HG03457 (cell line): ENCODE measurements around the gene GFOD2.

Experiments used
- ATAC-seq: cut with Tn5 transposase; IDR thresholded peaks from one replicate; pipeline ENCODE4 v1.9.1; 2021; ENCODE audit warnings: moderate number of reproducible peaks; ENCODE audit not compliant: unreplicated experiment

Gene GFOD2

DNA sequence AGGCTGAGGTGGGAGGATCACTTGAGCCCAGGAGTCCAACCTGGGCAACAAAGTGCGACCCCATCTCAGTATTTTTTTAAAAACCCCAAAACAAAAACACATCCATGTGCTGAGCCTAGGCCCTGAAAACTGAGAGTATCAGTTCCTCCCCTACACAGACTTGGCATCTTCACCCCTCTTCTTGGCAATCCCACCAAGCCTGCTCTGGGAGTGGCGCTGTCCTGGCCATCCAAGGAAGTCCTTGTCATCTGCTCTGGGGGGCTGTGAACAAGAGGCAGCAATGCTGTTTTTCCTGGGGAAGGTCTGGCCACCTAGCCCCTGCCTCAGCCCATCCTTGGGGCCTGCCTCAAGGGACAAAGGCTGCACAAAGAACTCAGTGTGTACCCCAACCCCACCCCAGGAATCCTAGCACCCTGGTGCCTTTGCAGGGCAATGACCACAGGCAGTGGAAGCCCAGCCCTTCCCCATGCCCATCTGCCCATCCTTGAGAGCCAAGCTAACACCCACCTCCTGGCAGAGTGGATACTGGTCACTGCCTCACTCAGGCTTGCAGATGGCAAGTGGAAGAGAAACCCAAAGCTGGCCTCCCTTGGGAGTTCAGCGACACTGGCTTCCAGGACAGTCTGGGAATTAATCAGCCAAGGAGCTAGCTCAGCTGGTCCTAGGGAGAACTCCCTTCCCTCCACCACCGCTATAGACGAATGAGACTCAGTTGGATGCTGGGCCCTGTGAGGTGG is 14.8 kb upstream of the GFOD2 start:
- ATAC-seq, result no peak

- ATAC-seq, result no peak
Measured at GRCh38 chr16:67731753-67732095, 12.6 kb upstream of the GFOD2 start.

DNA sequence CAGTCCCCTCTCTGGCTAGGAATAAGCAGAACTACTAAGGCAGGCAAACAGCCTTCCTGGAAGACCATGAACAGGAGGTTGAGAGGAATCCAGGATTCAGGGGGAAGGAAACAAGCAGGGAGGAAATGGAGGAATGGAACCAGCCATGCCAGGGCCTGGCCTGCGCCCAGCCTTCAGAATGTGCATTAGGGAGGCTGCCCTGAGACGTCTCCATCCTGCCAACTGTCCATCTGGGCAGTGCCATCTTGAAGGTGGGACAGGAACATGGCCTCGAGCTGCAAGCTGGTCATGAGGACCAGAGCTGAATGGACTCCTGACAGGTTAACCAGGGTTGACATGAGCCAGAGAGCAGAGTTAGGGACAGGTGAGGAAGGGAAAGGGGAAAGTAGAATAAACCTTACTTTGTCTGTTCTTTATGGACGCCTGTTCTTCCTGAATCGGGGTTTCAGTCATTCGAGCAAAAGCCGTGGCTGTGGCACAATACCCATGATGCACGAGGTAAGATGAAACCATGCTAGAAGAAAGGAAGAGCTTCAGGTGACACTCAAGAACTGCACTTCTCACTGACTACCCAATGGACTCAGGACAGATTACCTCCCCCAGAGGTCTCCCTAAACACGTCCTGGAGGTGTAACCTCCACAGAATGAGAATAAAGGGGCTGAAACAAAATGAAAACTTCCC is 12.1 kb upstream of the GFOD2 start:
- ATAC-seq, result no peak

GRCh38 chr16:67730326-67730725 is 11.2 kb upstream of the GFOD2 start:
- ATAC-seq, result no peak

GRCh38 chr16:67729636-67730248 is 10.6 kb upstream of the GFOD2 start:
- no peak for ATAC-seq

DNA sequence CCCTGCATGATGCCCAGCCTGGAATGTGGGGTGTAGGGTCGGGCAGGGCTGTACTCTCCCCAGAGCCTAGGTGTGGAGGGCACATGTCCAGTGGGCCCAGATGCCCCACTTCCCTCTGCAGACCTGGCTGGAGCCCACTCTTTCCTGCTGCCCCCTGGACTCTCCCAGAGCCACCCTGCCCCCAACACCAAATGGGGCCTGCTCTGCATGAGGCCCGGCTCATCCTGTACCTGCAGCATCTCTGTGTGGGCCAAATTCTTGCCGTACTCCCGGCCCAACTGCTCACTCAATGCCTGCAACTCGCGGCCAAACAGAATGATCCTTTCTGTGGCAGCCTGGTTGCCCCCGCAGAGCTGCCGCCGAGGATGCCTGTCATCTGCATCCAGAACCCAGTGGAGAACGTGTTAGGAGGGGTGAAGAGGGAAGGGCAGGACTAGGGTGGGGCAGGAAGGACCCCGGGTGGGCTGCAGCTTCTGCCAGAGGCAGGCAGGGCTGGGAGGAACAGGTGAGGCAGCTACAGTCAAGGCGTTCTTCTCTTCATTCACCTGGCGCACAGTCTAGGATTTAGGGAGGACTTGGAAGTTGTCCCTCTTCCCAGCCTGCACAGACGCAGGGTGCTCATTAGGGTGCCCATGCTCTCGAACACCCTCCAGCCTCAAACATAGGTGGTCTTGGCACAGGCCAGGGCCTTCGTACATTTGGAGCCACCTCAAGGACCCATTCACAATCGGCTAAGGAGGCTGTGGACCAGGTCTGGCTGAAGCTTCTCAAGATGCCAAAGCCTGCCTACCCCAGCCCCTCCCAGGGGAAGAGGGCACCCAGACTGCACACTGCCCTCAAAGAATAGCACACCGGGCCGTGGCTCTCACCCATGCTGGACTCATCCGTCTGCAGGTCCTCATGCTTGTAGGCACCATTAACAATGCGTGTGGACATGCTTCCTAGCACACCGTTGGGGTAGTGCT is 8.7 kb upstream of the GFOD2 start:
- ATAC-seq, result no peak

- no peak for ATAC-seq
Measured at GRCh38 chr16:67726106-67727034, 7.3 kb upstream of the GFOD2 start.

DNA sequence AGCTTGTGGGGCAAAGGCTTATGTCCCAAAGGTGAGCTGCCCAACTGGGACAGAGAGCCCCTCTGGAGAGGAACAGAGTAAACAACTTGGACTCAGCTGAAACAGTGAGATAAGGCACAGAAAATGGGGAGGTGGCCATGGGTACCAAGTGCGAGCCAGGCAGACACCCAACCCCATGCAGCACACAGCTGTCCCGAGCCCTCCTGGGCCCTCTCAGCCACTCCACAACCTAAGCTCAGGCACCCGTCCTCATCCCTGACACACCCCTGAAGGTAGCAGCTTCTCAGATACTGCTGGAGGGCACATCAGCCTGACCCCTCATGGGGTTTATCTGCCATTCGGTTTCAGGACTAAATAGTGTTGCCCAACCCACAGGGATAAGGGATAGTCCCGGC is 4.8 kb upstream of the GFOD2 start:
- ATAC-seq, result no peak

DNA sequence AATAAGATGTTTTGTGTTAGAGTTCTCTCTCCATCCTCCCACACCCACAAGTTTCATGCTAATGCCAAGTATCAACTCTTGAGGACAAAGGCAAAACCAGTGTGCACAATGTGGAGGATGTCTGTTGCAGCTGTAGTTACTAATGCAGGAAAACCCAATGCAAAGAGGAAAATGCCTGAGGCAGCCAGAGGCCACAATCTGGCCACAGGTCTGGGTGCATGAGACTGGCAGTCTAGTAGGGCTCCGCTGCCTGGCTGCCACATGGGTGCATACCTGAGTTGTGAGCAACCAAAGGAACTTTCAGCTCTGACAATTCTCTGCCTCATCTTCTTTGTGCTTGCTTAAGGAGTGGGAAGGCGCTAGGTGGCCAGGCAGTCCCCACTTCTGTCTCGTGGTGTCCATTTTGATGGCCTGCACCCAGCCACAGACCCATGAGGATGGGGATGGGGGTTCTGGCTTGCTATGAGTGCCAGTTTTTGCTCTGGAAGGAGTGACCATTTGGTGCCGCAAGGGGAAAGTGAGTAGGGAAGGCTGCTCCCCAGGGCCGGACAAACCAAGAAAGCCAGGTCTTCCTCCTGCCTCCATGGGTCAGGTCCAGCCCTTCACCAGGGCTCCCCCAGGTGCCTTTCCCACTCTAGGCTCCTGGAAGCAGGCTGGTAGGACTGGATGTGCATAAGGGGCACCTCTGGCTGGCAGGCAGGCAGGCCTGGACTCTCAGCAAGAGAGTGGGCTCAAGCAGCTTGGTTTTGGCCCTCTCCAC is 4.2 kb upstream of the GFOD2 start:
- no peak for ATAC-seq

- no peak for ATAC-seq
Measured at GRCh38 chr16:67720236-67720635, 1.1 kb upstream of the GFOD2 start.

DNA sequence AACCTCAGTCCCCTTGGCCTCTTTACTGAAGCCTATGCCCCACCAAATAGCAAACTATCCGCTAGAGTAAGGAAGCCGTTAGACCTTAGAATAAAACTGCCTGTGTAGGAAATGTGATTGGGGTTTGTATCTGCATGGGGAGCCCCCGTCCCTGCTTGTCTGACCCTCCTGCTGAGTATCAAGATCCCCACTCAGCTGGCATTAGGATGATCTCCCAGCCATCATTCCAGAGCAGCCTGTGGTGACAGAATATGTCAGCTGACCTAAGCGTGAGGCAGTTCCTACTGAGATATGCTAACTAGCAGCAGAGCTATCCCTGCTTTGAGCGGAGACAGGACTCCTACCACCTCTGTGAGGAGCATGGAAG is 645 bp upstream of the GFOD2 start:
- peak; percentile 23 for ATAC-seq

GRCh38 chr16:67718668-67719047 is 458 bp downstream of the GFOD2 start:
- no peak for ATAC-seq

GRCh38 chr16:67716097-67716496 is 3.0 kb downstream of the GFOD2 start:
- ATAC-seq, result no peak

- ATAC-seq, result no peak
Measured at GRCh38 chr16:67714522-67714921, 4.6 kb downstream of the GFOD2 start.

- ATAC-seq, result no peak
Measured at GRCh38 chr16:67713647-67714273, 5.4 kb downstream of the GFOD2 start.

DNA sequence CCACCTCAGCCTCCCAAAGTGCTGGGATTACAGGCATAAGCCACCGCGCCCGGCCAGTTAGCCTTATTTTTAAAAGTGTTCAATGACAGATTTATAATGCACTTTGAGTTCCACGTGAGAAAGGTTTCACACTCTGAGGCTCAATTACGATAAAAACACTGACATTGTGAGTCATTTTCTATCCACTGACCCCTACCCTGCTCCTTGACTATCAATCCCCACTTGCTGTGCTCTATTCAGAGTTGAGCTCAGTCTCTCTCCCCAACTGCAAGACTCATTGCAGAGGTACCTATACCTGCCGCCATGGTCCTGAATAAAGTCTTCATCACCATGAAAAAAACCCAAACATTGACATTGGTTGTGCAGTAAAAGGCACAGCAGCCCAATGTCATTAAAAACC is 8.5 kb downstream of the GFOD2 start:
- ATAC-seq, result no peak

- ATAC-seq, result no peak
Measured at GRCh38 chr16:67709050-67709449, 10.1 kb downstream of the GFOD2 start.

- no peak for ATAC-seq
Measured at GRCh38 chr16:67708368-67708771, 10.7 kb downstream of the GFOD2 start.

DNA sequence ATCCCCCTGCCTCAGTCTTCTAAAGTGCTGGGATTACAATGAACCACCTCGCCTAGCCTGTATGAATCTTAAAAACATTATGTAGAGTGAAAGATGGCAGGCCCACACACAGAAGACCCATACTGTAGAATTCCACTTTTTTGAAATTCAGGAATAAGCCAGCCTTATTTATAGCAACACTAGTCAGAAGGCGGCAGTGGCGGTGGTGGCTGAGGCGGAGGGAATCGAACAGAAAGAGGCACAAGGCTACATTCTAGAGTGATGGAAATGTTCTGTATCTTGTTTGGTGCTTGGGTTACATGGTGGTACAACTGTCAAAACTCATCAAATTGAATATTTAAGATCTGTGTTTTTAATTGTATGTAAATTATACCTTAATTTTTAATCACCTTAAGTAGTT is 11.3 kb downstream of the GFOD2 start:
- ATAC-seq, result no peak
